Spleen (tissue), 7 donors: ENCODE data around the gene PPP1CB.

Experiments used
- CTCF ChIP-seq, 11 experiments: fragments of 200-600 bp in 7 of 11; fragments of 450-650 bp in 4 of 11; sonication (generic) in 4 of 11; IDR thresholded peaks in 8 of 11; conservative IDR thresholded peaks in 3 of 11; 1 replicate in 7 of 11; 2 replicates in 4 of 11; pipeline versions ENCODE4 v1.4.0 to v1.8.0; 2016 to 2021; ENCODE audit warnings: antibody characterized with exemption in 11 of 11, inconsistent platforms in 4 of 11, mild to moderate bottlenecking in 1 of 11
- POLR2A ChIP-seq, 3 donors: fragments of 450-650 bp; IDR thresholded peaks; one replicate each; pipeline ENCODE4 v1.5.1; 2017; ENCODE audit warnings: antibody characterized with exemption in 3 of 3, mild to moderate bottlenecking in 1 of 3
- POLR2AphosphoS5 ChIP-seq, 3 donors: sonication (generic); formaldehyde crosslinking; IDR thresholded peaks; one replicate each; pipeline ENCODE4 v1.5.1; 2017; ENCODE audit warnings: antibody characterized with exemption in 3 of 3
- donor health status: DM: no; HTN: no; CAD: no; lungs with moderate emphysema.
- donor health status: DM: no; HTN: no; CAD: no.
- donor health status: DM: no; HTN: no; CAD: no.

GRCh38 chr2:28772351-28772750 lies 20.7 kb downstream of the PPP1CB start:
- TF ChIP-seq CTCF (IDR thresholded peaks at IDR 0.05 in 8 of 11, conservative IDR thresholded peaks at IDR 0.05 in 3 of 11) (no peak), POLR2A (IDR thresholded peaks at IDR 0.05) (no peak), POLR2AphosphoS5 (IDR thresholded peaks at IDR 0.05) (no peak)
